GM18867 (cell line): ENCODE data around the gene BORCS5.
"Not testable (repeated sequence)": the region's sequence is repeated elsewhere in the genome, so short reads cannot be mapped to it uniquely, and the experiment has no call there.

Experiments
- ATAC-seq: cut with Tn5 transposase; IDR thresholded peaks from one replicate; pipeline ENCODE4 v1.9.1; 2021; ENCODE audit warnings: mild to moderate bottlenecking, moderate library complexity; ENCODE audit not compliant: unreplicated experiment

BORCS5 gene

GRCh38 chr12:12481631-12482030 lies 124.8 kb downstream of the BORCS5 start:
- no peak for ATAC-seq

- no peak for ATAC-seq
Observed at GRCh38 chr12:12482150-12482761, 125.4 kb downstream of the BORCS5 start.

GRCh38 chr12:12482959-12483358 lies 126.1 kb downstream of the BORCS5 start:
- ATAC-seq: peak; percentile 62

GRCh38 chr12:12483438-12483837 lies 126.6 kb downstream of the BORCS5 start:
- ATAC-seq: peak; percentile 1

- ATAC-seq: peak; percentile 80
Observed at GRCh38 chr12:12486661-12487240, 129.9 kb downstream of the BORCS5 start.

- ATAC-seq: no peak
Observed at GRCh38 chr12:12487490-12487889, 130.6 kb downstream of the BORCS5 start.

- ATAC-seq: no peak
Observed at GRCh38 chr12:12488296-12488695, 131.4 kb downstream of the BORCS5 start.

GRCh38 chr12:12488823-12489550 lies 132.1 kb downstream of the BORCS5 start:
- no peak for ATAC-seq

- ATAC-seq: no peak
Observed at GRCh38 chr12:12491606-12492005, 134.7 kb downstream of the BORCS5 start.

- no peak for ATAC-seq
Observed at GRCh38 chr12:12492547-12492946, 135.7 kb downstream of the BORCS5 start.

- ATAC-seq: no peak
Observed at GRCh38 chr12:12495536-12495935, 138.7 kb downstream of the BORCS5 start.

- ATAC-seq: no peak
Observed at GRCh38 chr12:12498210-12498609, 141.3 kb downstream of the BORCS5 start.

- ATAC-seq: no peak
Observed at GRCh38 chr12:12499909-12500604, 143.2 kb downstream of the BORCS5 start.

GRCh38 chr12:12501121-12501520 lies 144.2 kb downstream of the BORCS5 start:
- ATAC-seq: no peak

- not testable (repeated sequence) for ATAC-seq
Observed at GRCh38 chr12:12502130-12502814, 145.4 kb downstream of the BORCS5 start.

- ATAC-seq: no peak
Observed at GRCh38 chr12:12502815-12503151, 145.9 kb downstream of the BORCS5 start.

- no peak for ATAC-seq
Observed at GRCh38 chr12:12503384-12504078, 146.7 kb downstream of the BORCS5 start.

GRCh38 chr12:12505544-12506495 lies 148.9 kb downstream of the BORCS5 start:
- ATAC-seq: peak; percentile 88

GRCh38 chr12:12506496-12506890 lies 149.6 kb downstream of the BORCS5 start:
- ATAC-seq: no peak
